ENCODE measurements around the gene TERF2IP. TPM values are rescaled to one million over a fixed set of nuclear protein-coding genes. Genes with fewer than 3 reads are reported as not detected.

Gene TERF2IP
- total RNA-seq, 1 donor from 2014 or later: 44.8 TPM

DNA sequence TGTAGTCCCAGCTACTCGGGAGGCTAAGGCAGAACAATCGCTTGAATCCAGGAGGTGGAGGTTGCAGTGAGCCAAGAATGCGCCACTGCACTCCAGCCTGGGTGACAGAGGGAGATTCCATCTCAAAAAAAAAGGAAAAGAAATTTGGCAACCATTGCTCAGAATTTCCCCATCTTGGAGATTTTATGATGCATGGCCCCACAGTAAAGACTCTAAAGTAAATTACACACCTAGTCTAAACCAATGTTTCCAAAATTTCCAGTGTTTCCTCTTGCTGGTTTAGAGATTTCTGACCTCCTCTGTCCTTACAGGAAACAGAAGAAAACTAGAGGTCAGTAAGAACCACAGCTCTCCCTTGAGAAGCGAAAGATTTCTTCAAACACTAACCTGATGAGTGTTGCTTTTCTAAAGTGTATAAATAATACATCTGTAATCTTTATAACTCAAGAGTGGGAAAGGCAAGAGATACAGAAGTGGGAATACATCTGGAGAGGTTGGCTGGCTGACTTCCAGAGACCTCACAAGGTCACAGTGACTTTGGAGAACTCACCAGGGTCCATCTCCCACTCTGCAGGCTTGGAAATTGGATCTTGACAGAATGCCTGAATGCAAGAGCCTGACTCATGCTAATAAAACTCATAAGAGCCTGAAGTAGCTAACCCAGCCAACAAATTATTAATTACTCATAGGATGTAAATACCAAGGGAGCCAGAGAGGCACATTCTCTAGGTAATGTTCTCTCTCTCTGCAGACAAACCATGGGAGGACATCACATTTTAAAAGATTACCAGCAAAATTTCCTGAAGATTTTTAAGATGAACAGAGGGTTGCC lies 33.3 kb upstream of the TERF2IP start:
- Mint-ChIP-seq H3K4me1 (ENCODE audit: unreplicated experiment) (no peaks in the 10 kb centered on the region), H3K4me3 (no peak overlapping the region), H3K27ac (no peak overlapping the region), H3K9me3 (no peaks in the 10 kb centered on the region), H3K27me3 (no peaks in the 10 kb centered on the region), H3K36me3 (peaks cover 18% of the 10 kb centered on the region)
- DNase-seq (ENCODE audit: extremely low spot score, unreplicated experiment): no peak
- TF ChIP-seq, protein P1, sequence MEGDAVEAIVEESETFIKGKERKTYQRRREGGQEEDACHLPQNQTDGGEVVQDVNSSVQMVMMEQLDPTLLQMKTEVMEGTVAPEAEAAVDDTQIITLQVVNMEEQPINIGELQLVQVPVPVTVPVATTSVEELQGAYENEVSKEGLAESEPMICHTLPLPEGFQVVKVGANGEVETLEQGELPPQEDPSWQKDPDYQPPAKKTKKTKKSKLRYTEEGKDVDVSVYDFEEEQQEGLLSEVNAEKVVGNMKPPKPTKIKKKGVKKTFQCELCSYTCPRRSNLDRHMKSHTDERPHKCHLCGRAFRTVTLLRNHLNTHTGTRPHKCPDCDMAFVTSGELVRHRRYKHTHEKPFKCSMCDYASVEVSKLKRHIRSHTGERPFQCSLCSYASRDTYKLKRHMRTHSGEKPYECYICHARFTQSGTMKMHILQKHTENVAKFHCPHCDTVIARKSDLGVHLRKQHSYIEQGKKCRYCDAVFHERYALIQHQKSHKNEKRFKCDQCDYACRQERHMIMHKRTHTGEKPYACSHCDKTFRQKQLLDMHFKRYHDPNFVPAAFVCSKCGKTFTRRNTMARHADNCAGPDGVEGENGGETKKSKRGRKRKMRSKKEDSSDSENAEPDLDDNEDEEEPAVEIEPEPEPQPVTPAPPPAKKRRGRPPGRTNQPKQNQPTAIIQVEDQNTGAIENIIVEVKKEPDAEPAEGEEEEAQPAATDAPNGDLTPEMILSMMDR (conservative IDR thresholded peaks at IDR 0.05): no peak

DNA sequence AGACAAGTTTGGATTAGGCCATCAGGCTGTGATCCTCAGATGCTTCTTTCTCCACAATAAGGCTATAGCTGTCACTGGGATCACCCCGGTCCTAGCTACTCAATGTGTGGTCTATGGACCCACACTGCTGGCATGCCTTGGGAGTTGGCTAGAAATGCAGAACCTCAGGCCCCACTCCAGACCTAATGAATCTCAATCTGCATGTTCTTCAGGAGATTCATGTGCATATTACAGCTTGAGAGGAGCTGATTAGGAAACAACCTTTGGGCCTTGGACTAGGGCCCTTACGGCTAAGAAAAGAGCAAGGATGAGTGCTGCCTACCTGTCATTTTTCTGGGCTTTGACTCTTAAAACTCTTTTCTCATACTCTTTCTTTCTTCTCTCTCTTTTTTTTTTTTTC lies 32.0 kb upstream of the TERF2IP start:
- H3K4me3 Mint-ChIP-seq: no peak overlapping the region
- peaks cover 18% of the 10 kb centered on the region for H3K36me3 Mint-ChIP-seq
- TF ChIP-seq, protein P1 (conservative IDR thresholded peaks at IDR 0.05): no peak
- H3K27ac Mint-ChIP-seq: no peak overlapping the region
- peaks cover under 1% of the 10 kb centered on the region for H3K4me1 Mint-ChIP-seq (ENCODE audit: unreplicated experiment)
- no peaks in the 10 kb centered on the region for H3K27me3 Mint-ChIP-seq
- no peak for DNase-seq (ENCODE audit: extremely low spot score, unreplicated experiment)
- H3K9me3 Mint-ChIP-seq: no peaks in the 10 kb centered on the region

DNA sequence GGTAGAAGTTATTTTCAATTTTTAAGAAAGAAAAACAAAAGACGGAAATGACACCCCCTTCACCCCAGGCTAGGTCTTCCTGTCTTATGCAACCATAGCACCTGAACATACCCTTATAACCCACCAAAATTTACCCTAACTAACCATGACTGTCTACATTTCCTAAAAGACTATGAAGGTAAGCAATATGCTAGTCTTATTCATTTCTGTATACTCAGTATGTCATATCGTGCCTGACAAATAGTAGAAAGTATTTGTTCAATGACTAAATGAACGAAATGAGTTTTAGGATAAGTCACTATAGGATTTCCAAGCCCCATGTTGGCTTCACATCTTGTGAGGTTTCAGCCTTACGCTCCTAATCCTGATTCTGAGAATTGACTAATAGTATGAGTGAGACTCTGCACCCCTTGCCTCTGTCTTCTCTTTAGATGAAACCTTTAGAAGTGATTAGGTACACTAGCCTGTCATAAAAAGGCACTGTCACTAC lies 31.0 kb upstream of the TERF2IP start:
- DNase-seq (ENCODE audit: extremely low spot score, unreplicated experiment): no peak
- TF ChIP-seq, protein P1 (conservative IDR thresholded peaks at IDR 0.05): no peak
- peaks cover 18% of the 10 kb centered on the region for H3K36me3 Mint-ChIP-seq
- peaks cover 10% of the 10 kb centered on the region for H3K4me1 Mint-ChIP-seq (ENCODE audit: unreplicated experiment)
- no peaks in the 10 kb centered on the region for H3K27me3 Mint-ChIP-seq
- no peak overlapping the region for H3K4me3 Mint-ChIP-seq
- H3K9me3 Mint-ChIP-seq: no peaks in the 10 kb centered on the region
- no peak overlapping the region for H3K27ac Mint-ChIP-seq

DNA sequence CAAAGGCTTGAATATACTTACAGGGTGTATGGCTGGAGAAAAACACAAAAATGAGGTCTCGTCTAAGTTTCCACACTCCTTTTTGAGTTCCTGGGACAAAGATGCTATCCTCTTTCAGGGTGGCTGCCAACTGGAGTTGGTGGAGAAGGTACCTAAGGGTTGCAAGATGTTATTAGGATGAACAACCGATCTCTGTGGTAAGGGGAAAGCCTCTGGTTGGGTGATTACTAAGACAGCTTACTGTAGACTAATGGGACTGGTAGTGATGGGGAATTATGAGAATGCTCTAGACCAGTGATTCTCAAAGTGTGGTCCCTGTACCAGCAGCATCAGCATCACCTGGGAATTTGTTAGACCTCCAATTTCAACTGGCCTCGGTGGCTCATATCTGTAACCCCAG lies 30.5 kb upstream of the TERF2IP start:
- Mint-ChIP-seq H3K4me1 (ENCODE audit: unreplicated experiment) (peaks cover 12% of the 10 kb centered on the region), H3K27me3 (no peaks in the 10 kb centered on the region), H3K9me3 (no peaks in the 10 kb centered on the region), H3K4me3 (no peak overlapping the region), H3K27ac (no peak overlapping the region), H3K36me3 (peaks cover 18% of the 10 kb centered on the region)
- no peak for DNase-seq (ENCODE audit: extremely low spot score, unreplicated experiment)
- TF ChIP-seq, protein P1 (conservative IDR thresholded peaks at IDR 0.05): no peak

DNA sequence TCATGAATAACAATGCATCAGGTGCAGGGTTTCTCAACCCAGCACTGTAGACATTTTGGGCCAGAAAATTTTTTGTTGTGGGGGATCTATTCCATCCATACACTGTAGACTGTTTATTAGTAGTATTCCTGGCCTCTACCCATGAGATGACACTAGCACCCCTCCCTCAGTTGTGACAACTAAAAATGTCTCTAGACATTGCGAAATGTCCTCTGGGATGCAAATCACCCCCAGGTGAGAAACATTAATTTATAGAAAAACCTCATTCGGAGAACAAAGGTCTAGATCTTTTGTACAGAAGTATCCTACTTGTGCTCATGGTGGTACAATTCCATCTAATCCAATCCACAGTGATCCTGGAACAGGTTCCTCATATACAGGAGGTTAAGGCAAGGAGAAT lies 28.8 kb upstream of the TERF2IP start:
- TF ChIP-seq, protein P1 (conservative IDR thresholded peaks at IDR 0.05): no peak
- H3K4me1 Mint-ChIP-seq (ENCODE audit: unreplicated experiment): peaks cover 12% of the 10 kb centered on the region

More for the DNA sequence above, 28.8 kb upstream of the TERF2IP start:
- no peak overlapping the region for H3K4me3 Mint-ChIP-seq
- H3K36me3 Mint-ChIP-seq: peaks cover 15% of the 10 kb centered on the region
- no peaks in the 10 kb centered on the region for H3K9me3 Mint-ChIP-seq
- no peaks in the 10 kb centered on the region for H3K27me3 Mint-ChIP-seq
- no peak overlapping the region for H3K27ac Mint-ChIP-seq
- no peak for DNase-seq (ENCODE audit: extremely low spot score, unreplicated experiment)
